Measurements from ENCODE around the gene ZNF471.

DNA sequence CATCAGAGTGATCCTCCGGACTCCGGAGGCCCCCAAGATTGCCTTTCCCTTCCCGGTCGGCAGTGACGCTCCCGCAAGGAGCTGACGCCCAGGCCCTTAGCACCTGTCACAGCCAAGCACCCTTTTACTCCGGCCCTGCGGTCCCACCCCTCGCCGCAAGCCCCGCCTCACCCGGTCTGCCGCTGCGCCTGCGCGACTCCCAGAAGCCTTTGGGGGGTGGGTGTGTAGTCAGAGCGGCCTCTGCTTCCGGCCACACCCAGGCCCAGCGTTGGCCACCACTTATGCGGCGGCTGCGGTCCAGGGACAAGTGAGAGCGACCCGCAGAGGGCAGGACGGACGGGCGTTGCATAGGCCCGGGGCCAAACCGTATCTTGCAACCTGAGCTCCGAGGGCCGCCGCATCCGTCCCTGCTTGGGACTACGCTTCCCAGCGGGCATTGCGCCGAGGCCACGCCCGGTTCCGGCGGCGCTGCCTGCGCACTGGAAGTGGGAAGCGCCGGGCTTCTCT, 30.7 kb downstream of the ZNF471 start:
- TF ChIP-seq POLR2AphosphoS5 (IDR thresholded peaks at IDR 0.05; ENCODE audit: borderline replicate concordance, low read depth, low read length): no peak
- no peak for TF ChIP-seq EZH2 (IDR thresholded peaks at IDR 0.05)
- no peak for TF ChIP-seq FOXP2 (optimal IDR thresholded peaks at IDR 0.05; ENCODE audit: control extremely low read depth, extremely low read length, insufficient read depth)

Data from SK-N-MC (cell line).